Progenitor cell of endocrine pancreas (in vitro differentiated cells): ENCODE results near the gene ZNF391. TPM values are rescaled to one million over a fixed set of nuclear protein-coding genes. Genes with fewer than 3 reads are reported as not detected.

Experiments
- DNase-seq: peaks from one replicate; pipeline ENCODE4 v3.0.0; 2021; ENCODE audit warnings: low spot score; ENCODE audit not compliant: unreplicated experiment
- H3K27ac Mint-ChIP-seq: 2 replicates; pipeline ENCODE4 v1.8.0; 2021; ENCODE audit warnings: mild to moderate bottlenecking, moderate library complexity, mixed read lengths
- H3K27me3 Mint-ChIP-seq: 2 replicates; pipeline ENCODE4 v1.8.0; 2021; ENCODE audit warnings: mixed read lengths
- H3K36me3 Mint-ChIP-seq: 2 replicates; pipeline ENCODE4 v1.8.0; 2022; ENCODE audit warnings: mixed read lengths; ENCODE audit not compliant: insufficient read depth
- H3K4me1 Mint-ChIP-seq: 2 replicates; pipeline ENCODE4 v1.8.0; 2021; ENCODE audit warnings: low read depth, mixed read lengths
- H3K4me3 Mint-ChIP-seq: 2 replicates; pipeline ENCODE4 v1.8.0; 2021; ENCODE audit warnings: low read depth, mild to moderate bottlenecking, moderate library complexity, mixed read lengths
- H3K9me3 Mint-ChIP-seq: 2 replicates; pipeline ENCODE4 v1.8.0; 2021; ENCODE audit warnings: low read depth, mixed read lengths
- total RNA-seq: library from RNA; stranded (reverse); gene quantifications from 2 replicates; pipeline ENCODE4 v1.2.1, GENCODE V29; 2021
- TF ChIP-seq, protein P1 (sequence below): fragments of 200-600 bp; sonication (generic); IDR thresholded peaks from one replicate; pipeline ENCODE4 v1.5.0; 2021; ENCODE audit warnings: antibody characterized with exemption, mild to moderate bottlenecking; ENCODE audit not compliant: unreplicated experiment

Gene ZNF391
- total RNA-seq, 1 donor from 2014 or later: 11.7 TPM

DNA sequence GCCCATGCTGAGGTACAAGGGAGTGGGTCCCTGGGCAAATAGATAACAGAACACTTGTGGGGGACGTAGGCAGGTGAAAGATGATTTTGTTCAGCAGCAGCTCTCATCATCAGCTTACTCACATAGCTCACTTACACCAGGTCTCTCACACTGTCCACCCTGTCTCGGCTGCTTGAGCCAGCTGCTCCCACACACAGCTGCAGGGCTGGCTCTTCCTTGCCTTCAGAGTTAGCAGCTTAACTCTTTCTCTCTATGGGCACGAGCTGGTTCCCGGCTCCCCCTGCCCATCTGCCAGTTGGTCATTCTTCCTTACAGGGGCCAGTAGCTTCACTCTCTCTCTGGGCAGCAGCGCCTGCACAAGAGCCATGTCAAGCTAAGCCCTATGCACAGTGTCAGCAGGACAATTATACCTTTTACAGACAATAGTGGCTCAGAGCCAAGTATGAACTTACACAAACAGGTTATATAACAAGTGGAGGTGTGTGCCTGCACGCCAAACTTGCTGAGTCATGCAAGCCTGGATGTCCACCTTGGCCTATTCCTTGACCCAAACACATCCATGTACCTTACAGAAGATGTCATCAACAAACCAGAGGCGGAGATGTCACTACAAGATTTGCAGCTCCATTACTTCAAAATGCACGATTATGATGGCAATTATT lies 18.7 kb downstream of the ZNF391 start:
- H3K4me3 Mint-ChIP-seq: no peak overlapping the region
- peaks cover 6% of the 10 kb centered on the region for H3K4me1 Mint-ChIP-seq
- H3K9me3 Mint-ChIP-seq: peaks cover 12% of the 10 kb centered on the region
- H3K27me3 Mint-ChIP-seq: no peaks in the 10 kb centered on the region
- TF ChIP-seq, protein P1, sequence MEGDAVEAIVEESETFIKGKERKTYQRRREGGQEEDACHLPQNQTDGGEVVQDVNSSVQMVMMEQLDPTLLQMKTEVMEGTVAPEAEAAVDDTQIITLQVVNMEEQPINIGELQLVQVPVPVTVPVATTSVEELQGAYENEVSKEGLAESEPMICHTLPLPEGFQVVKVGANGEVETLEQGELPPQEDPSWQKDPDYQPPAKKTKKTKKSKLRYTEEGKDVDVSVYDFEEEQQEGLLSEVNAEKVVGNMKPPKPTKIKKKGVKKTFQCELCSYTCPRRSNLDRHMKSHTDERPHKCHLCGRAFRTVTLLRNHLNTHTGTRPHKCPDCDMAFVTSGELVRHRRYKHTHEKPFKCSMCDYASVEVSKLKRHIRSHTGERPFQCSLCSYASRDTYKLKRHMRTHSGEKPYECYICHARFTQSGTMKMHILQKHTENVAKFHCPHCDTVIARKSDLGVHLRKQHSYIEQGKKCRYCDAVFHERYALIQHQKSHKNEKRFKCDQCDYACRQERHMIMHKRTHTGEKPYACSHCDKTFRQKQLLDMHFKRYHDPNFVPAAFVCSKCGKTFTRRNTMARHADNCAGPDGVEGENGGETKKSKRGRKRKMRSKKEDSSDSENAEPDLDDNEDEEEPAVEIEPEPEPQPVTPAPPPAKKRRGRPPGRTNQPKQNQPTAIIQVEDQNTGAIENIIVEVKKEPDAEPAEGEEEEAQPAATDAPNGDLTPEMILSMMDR: no peak
- no peak for DNase-seq
- H3K27ac Mint-ChIP-seq: no peak overlapping the region
- H3K36me3 Mint-ChIP-seq: peaks cover 11% of the 10 kb centered on the region

DNA sequence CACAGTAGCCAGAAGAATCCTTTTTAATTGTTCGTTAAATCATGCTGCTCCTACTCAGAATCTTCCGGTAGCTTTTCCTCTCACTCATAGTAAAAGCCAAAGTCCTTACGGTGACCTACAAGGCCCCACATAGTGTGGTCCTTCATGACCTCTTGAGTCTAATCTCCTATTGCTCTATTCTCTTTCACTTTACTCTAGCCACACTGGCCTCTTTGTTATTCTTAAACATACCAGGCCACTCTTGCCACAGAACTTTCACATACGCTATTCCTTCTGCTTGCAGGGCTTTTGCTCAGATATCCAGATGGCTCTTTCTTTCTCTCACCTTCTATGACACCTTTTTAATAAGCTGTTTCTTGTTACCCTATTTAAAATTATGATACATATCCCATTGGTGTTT lies 25.7 kb downstream of the ZNF391 start:
- H3K27ac Mint-ChIP-seq: peak overlapping the region; percentile 3
- no peak overlapping the region for H3K4me3 Mint-ChIP-seq
- H3K4me1 Mint-ChIP-seq: peaks cover 9% of the 10 kb centered on the region
- no peaks in the 10 kb centered on the region for H3K36me3 Mint-ChIP-seq
- TF ChIP-seq, protein P1: no peak
- DNase-seq: no peak
- H3K9me3 Mint-ChIP-seq: peaks cover 8% of the 10 kb centered on the region
- H3K27me3 Mint-ChIP-seq: no peaks in the 10 kb centered on the region

DNA sequence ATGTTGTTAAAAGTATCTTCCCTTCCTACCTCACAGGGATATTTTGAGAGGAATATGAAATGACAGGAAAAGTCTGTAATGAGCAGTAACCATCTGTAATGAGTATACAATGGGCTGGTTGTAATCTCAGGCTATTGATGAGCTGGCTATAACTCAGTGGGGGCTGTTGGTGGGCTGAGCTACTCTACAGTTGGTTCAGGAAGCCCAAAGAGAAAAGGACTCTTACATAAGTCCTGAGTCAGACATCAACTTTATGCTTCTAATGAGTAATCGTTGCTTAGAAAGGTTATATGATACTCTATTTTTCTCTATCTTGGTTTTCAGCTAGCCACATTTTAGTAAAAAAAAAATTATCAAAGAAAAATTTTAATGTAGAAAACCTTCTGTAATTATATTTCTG lies 26.4 kb downstream of the ZNF391 start:
- no peak for DNase-seq
- Mint-ChIP-seq H3K27me3 (no peaks in the 10 kb centered on the region), H3K4me1 (peaks cover 9% of the 10 kb centered on the region), H3K4me3 (no peak overlapping the region), H3K36me3 (no peaks in the 10 kb centered on the region), H3K9me3 (peaks cover 8% of the 10 kb centered on the region), H3K27ac (no peak overlapping the region)
- TF ChIP-seq, protein P1: no peak

DNA sequence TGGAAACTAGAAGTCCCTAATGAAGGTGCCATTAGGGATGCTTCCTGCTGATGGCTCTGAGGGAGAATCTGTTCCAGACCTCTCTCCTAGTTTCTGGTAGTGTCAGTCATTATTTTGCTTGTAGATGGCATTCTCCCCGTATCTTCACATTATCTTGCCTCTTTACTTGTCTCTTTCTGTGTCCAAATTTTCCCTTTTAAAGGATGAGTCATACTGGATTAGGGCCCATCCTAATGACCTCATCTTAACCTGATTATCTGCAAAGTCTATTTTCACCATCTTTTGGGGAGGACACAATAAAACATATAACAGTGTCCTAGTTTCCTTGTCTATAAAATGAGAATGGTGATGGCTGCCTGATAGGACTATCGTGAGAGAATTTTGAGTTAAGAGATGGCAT lies 27.3 kb downstream of the ZNF391 start:
- no peak overlapping the region for H3K27ac Mint-ChIP-seq
- H3K36me3 Mint-ChIP-seq: no peaks in the 10 kb centered on the region
- no peak overlapping the region for H3K4me3 Mint-ChIP-seq
- H3K9me3 Mint-ChIP-seq: peaks cover 4% of the 10 kb centered on the region
- H3K4me1 Mint-ChIP-seq: peaks cover 9% of the 10 kb centered on the region
- TF ChIP-seq, protein P1: no peak
- no peaks in the 10 kb centered on the region for H3K27me3 Mint-ChIP-seq
- DNase-seq: no peak

DNA sequence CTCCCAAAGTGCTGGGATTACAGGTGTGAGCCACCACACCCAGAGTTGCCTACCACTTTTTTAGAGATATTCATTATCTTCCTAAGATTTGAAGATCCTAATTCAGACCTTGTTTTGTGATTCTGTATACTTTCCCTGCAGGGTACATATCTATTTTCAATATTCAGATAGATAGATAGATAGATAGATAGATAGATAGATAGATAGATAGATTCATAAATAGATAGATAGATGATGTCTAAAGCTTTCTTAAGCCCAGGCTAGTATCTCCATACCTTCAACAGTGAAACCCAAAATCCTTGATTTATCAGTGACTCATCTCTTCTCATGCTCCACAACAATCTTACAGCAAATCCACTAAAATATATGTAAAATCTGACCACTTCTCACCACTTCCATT lies 30.8 kb downstream of the ZNF391 start:
- TF ChIP-seq, protein P1: no peak
- no peak overlapping the region for H3K4me3 Mint-ChIP-seq
- H3K9me3 Mint-ChIP-seq: peaks cover 8% of the 10 kb centered on the region
- no peaks in the 10 kb centered on the region for H3K27me3 Mint-ChIP-seq
- no peaks in the 10 kb centered on the region for H3K36me3 Mint-ChIP-seq
- H3K27ac Mint-ChIP-seq: no peak overlapping the region
- DNase-seq: no peak
- peaks cover 5% of the 10 kb centered on the region for H3K4me1 Mint-ChIP-seq
